ENCODE data around the gene SIT1. TPM values are rescaled to one million over a fixed set of nuclear protein-coding genes. Genes with fewer than 3 reads are reported as not detected.
A peak's percentile ranks its signal among the peaks of the same experiment; 100 is the strongest.

The SIT1 gene
- total RNA-seq, 1 experiment from 2014 or later = not detected

GRCh38 chr9:35606138-35606504, 44.6 kb downstream of the SIT1 start:
- no peak for DNase-seq (ENCODE audit: low read depth)

GRCh38 chr9:35605351-35606137, 45.2 kb downstream of the SIT1 start:
- peak; percentile 28 for DNase-seq (ENCODE audit: low read depth)

- DNase-seq (ENCODE audit: low read depth) = peak; percentile 88
Observed at GRCh38 chr9:35604578-35605350, 46.0 kb downstream of the SIT1 start, which contains the start of gene TESK1. TSS of gene TESK1 (plus strand) at chr9:35605262. CDS start at chr9:35605620, 358 bp downstream.

DNA sequence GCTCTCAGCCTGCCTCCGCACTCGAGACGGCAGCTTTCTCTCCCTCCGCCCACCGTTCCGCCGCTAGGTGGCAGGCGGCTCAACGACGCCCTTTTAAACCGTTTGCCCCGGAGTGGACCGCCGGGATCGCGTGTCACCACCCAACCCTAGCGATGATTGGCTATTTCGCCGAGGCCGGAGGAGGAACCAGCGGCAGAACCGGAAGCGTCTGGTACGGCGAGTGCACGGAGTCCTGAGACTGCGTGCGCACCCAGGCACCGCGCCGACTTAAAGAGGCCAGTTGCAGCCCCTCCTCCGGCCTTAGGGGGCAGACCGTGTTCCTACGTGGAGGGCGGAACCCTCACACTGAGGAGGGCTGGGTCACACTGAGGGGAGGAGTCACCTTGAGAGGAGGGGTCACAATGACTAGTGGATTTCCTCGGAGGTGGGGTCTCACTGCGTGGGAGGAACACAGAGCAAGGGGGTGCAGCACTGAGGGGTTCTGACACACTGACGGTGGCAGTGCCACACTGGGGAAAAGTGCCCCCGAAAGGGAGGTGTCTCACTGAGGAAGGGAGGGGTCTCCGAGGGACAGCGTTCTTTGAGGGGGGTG, 46.6 kb downstream of the SIT1 start:
- peak; percentile 100 for DNase-seq (ENCODE audit: low read depth)

DNA sequence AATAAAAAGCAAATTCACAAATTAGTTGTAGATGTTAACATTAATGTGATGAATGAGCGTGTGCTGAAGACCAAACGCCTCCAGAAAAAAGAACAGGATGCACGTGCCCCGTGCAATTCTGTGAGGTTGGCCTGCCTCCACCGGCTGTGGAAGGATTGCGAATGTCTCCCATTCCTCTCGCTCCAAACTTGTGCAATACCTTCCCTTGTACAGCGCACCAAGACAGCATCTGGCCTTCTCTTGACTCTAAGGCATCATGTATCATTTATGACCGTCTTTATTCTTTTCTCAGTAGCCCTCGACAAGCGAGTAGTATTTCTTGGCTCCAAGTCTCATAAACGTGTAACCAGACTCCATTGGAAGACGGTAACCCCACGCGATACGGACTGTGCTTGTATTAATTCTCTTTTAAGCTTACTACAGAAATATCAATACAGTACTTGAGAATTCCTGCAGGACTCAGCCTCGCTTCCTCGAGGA, 47.2 kb downstream of the SIT1 start:
- peak; percentile 23 for DNase-seq (ENCODE audit: low read depth)

- no peak for DNase-seq (ENCODE audit: low read depth)
Observed at GRCh38 chr9:35599763-35600604, 50.7 kb downstream of the SIT1 start.

Other genes starting within 250 kb of the SIT1 start
- gene RUSC2, start 160.8 kb downstream of the SIT1 start, total RNA-seq (2014; rRNA removed; shearing (Covaris generic)) = 18.2 and 20.7 TPM in 2 replicates
- 6.1 and 9.4 TPM in 2 replicates for gene TESK1, start 45.7 kb downstream of the SIT1 start, total RNA-seq (2014; rRNA removed; shearing (Covaris generic))
- 1.7 TPM in 1 of 2 replicates, not detected in the other for gene CD72, start 32.5 kb downstream of the SIT1 start, total RNA-seq (2014; rRNA removed; shearing (Covaris generic))
- 3,813 and 4,416 TPM in 2 replicates for gene RMRP, start 7.1 kb upstream of the SIT1 start, total RNA-seq (2014; rRNA removed; shearing (Covaris generic))
- 8.6 and 9.5 TPM in 2 replicates for gene CCDC107, start 7.4 kb upstream of the SIT1 start, total RNA-seq (2014; rRNA removed; shearing (Covaris generic))
- 2.9 and 4.2 TPM in 2 replicates for gene ARHGEF39, start 14.3 kb upstream of the SIT1 start, total RNA-seq (2014; rRNA removed; shearing (Covaris generic))
- 0.42 TPM in 1 of 2 replicates, not detected in the other for gene CA9, start 23.0 kb upstream of the SIT1 start, total RNA-seq (2014; rRNA removed; shearing (Covaris generic))
- 793 and 977 TPM in 2 replicates for gene TPM2, start 39.0 kb upstream of the SIT1 start, total RNA-seq (2014; rRNA removed; shearing (Covaris generic))
- gene TLN1, start 81.3 kb upstream of the SIT1 start, total RNA-seq (2014; rRNA removed; shearing (Covaris generic)) = 173 and 190 TPM in 2 replicates
- 97.9 and 104 TPM in 2 replicates for gene CREB3, start 81.7 kb upstream of the SIT1 start, total RNA-seq (2014; rRNA removed; shearing (Covaris generic))
- 23.6 and 24.8 TPM in 2 replicates for gene GBA2, start 98.3 kb upstream of the SIT1 start, total RNA-seq (2014; rRNA removed; shearing (Covaris generic))
- 11.7 and 16.3 TPM in 2 replicates for gene RGP1, start 98.4 kb upstream of the SIT1 start, total RNA-seq (2014; rRNA removed; shearing (Covaris generic))
- 0.21 and 0.51 TPM in 2 replicates for gene MSMP, start 103.3 kb upstream of the SIT1 start, total RNA-seq (2014; rRNA removed; shearing (Covaris generic))
- gene NPR2, start 140.7 kb upstream of the SIT1 start, total RNA-seq (2014; rRNA removed; shearing (Covaris generic)) = 2.1 and 3.4 TPM in 2 replicates
- gene SPAG8, start 161.3 kb upstream of the SIT1 start, total RNA-seq (2014; rRNA removed; shearing (Covaris generic)) = 0.57 and 0.65 TPM in 2 replicates
- gene HINT2, start 164.1 kb upstream of the SIT1 start, total RNA-seq (2014; rRNA removed; shearing (Covaris generic)) = 72.7 and 94.8 TPM in 2 replicates
- not detected in 2 replicates for gene FAM221B, start 177.8 kb upstream of the SIT1 start, total RNA-seq (2014; rRNA removed; shearing (Covaris generic))
- 1.1 and 2.0 TPM in 2 replicates for gene TMEM8B, start 178.3 kb upstream of the SIT1 start, total RNA-seq (2014; rRNA removed; shearing (Covaris generic))
- gene OR13J1, start 219.5 kb upstream of the SIT1 start, total RNA-seq (2014; rRNA removed; shearing (Covaris generic)) = not detected in 2 replicates